ENCODE data around the gene JAGN1.

- no peak for TF ChIP-seq CTCF (IDR thresholded peaks at IDR 0.05)
- no peak for TF ChIP-seq EZH2 (IDR thresholded peaks at IDR 0.05)
Measured at GRCh38 chr3:9914559-9915253, 24.3 kb downstream of the JAGN1 start.
